Keratinocyte (primary cell): ENCODE data around the gene CCDC185.

Experiments used
- EZH2 ChIP-seq: IDR thresholded peaks from one replicate; pipeline ENCODE4 v1.6.1; 2012; ENCODE audit warnings: inconsistent platforms, mild to moderate bottlenecking, low read length, moderate library complexity
- TF ChIP-seq, protein P1 (sequence below), 3 experiments: IDR thresholded peaks in 1 of 3; conservative IDR thresholded peaks in 1 of 3; optimal IDR thresholded peaks in 1 of 3; 2 replicates in 2 of 3; 3 replicates in 1 of 3; pipeline versions ENCODE3 to v1.5.1; 2011; ENCODE audit warnings: low read length in 3 of 3, mild to moderate bottlenecking in 3 of 3, moderate library complexity in 2 of 3, control low read depth in 1 of 3, inconsistent platforms in 1 of 3; ENCODE audit not compliant: insufficient read depth in 2 of 3; ENCODE audit errors: extremely low read depth in 1 of 3

DNA sequence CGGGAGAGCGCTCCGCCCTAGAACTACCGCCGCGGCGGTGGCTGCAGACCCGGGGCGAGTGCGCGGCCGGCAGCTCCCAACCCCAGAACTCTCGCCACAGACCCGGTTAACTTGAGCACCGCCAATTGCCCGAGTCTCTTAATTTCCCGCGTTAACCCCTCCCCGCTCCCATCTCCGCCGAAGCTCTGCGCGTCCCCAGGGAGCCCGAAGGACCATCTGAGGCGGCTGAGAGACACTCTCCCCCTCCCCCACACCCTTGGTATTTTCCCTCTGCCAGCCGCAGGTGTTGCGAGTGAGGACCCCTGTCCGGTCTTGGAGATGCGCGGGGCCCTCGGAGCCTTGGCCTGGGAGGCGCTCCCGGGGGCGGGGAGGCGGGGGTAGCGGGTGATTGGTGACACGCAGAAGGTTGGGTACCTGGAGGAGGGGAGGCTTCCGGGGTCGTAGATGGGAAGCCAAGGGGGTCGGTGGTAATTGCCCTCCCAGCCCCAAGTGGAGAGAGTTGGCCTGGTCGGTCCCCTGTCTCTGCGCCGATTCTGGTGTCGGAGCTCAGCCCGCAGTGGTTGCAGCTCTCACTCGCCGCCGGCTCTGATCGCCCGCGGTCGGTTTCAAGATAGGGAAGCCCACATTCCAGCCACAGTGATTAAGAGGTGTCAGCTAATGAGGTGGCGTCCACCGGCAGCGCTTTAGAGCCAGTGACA lies 28.4 kb upstream of the CCDC185 start:
- TF ChIP-seq, protein P1, sequence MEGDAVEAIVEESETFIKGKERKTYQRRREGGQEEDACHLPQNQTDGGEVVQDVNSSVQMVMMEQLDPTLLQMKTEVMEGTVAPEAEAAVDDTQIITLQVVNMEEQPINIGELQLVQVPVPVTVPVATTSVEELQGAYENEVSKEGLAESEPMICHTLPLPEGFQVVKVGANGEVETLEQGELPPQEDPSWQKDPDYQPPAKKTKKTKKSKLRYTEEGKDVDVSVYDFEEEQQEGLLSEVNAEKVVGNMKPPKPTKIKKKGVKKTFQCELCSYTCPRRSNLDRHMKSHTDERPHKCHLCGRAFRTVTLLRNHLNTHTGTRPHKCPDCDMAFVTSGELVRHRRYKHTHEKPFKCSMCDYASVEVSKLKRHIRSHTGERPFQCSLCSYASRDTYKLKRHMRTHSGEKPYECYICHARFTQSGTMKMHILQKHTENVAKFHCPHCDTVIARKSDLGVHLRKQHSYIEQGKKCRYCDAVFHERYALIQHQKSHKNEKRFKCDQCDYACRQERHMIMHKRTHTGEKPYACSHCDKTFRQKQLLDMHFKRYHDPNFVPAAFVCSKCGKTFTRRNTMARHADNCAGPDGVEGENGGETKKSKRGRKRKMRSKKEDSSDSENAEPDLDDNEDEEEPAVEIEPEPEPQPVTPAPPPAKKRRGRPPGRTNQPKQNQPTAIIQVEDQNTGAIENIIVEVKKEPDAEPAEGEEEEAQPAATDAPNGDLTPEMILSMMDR (optimal IDR thresholded peaks at IDR 0.05 in 1 of 3, IDR thresholded peaks at IDR 0.05 in 1 of 3, conservative IDR thresholded peaks at IDR 0.05 in 1 of 3; ENCODE audit: extremely low read depth in 1 of 3, insufficient read depth in 2 of 3, low read length in 3 of 3): no peak
- TF ChIP-seq EZH2: peak; percentile 96
